VCaP (cell line): ENCODE data around the gene LDLRAD3.

ENCODE experiments used
- H3K27ac ChIP-seq: fragments of 450-650 bp; 2 replicates; pipeline ENCODE4 v1.5.1; 2017
- TF ChIP-seq, protein P1 (sequence below): fragments of 450-650 bp; conservative IDR thresholded peaks from 2 replicates; pipeline ENCODE4 v1.5.1; 2017; ENCODE audit warnings: mild to moderate bottlenecking, moderate library complexity

LDLRAD3 gene

DNA sequence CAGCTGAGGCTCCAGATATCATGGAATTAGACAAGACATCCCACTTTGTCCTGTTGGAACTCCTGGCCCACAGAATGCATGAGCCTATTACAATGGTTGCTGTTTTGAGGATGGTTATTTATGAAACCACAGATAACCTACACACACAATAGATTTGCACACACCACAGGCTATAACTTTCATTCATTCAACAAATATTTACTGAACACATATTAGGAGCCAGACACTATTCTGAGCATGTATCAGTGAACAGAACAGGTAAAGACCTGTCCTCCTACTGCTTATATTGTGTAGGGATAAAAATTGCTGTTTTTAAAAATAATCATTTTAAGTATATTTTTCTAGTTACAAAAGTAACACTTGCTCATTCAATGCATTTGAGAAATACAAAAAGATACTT lies 13.4 kb upstream of the LDLRAD3 start:
- H3K27ac ChIP-seq, result no peak overlapping the region
- TF ChIP-seq, protein P1, sequence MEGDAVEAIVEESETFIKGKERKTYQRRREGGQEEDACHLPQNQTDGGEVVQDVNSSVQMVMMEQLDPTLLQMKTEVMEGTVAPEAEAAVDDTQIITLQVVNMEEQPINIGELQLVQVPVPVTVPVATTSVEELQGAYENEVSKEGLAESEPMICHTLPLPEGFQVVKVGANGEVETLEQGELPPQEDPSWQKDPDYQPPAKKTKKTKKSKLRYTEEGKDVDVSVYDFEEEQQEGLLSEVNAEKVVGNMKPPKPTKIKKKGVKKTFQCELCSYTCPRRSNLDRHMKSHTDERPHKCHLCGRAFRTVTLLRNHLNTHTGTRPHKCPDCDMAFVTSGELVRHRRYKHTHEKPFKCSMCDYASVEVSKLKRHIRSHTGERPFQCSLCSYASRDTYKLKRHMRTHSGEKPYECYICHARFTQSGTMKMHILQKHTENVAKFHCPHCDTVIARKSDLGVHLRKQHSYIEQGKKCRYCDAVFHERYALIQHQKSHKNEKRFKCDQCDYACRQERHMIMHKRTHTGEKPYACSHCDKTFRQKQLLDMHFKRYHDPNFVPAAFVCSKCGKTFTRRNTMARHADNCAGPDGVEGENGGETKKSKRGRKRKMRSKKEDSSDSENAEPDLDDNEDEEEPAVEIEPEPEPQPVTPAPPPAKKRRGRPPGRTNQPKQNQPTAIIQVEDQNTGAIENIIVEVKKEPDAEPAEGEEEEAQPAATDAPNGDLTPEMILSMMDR, result no peak

DNA sequence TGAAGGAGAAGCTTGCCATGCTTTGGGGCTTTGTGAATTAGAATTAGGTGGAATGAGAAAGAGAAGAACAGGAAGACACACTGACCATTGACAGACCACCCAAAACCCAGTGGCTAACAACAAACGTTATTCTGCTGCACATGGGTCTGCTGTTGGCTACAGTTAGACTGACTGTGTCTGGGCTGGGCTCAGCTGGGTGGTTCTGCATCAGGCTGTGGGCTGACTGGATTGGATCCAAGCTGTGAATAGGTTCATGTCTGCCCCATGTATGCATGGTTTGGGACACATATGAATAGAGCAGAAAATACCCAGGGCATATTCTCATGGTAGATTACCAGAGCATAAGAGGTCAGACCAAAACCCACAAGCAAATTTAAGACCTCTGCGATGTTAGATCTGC lies 11.7 kb upstream of the LDLRAD3 start:
- H3K27ac ChIP-seq, result no peak overlapping the region
- TF ChIP-seq, protein P1, result no peak

DNA sequence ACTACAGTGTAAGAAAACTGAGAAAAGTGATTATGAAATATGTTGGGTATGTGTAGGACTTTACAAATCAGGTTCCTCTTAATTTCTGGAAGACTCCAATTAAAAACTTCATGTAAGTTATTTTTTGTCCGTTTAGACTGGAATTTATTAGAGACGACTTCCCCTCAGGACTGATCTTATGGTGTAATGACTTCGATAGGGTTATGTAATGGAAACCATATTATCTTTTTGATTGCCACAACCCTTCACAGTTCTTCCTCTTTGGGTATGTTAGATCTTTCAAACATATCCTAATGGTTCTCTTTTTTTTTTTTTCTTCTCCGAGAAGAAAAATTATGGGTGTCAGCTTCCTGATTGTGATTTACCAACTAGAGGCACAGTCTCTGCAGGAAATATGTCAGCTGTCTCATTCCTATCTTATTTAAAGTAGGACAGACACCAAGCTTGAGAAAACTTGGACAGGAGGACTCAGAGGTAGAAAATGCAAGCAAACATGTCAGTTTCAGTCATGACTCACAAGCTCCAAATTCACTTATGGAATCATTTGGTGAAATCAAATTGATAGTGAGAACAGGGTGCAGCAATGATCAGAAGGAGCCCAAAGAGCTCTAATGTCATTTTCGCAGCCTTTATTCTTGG lies 11.1 kb upstream of the LDLRAD3 start:
- TF ChIP-seq, protein P1, result no peak
- no peak overlapping the region for H3K27ac ChIP-seq

DNA sequence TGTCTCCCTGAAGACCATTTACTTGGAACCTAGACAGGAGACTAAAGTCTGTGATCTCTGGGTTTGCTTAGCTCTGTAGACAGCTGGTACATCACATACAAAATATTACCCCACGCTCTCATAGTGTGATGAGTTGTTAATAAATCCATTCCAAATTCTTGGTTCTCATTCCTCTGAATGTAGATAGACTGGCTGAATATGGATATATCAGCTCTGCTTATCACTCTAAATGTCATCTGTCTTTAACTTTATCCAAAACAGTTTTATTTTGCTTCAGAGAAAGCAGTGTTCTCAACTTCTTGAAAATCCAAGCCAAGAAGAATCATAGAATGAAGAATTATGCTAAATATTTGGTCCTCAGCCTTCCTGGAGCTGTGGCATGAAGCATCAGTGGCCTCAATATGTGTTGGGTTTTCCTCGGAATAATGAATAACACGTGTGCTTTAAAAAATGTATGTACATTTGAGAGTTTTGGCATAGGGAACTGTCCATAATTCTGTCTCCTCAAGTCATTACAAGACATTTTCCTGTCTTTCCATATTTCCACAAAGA lies 10.5 kb upstream of the LDLRAD3 start:
- no peak overlapping the region for H3K27ac ChIP-seq
- TF ChIP-seq, protein P1, result no peak

DNA sequence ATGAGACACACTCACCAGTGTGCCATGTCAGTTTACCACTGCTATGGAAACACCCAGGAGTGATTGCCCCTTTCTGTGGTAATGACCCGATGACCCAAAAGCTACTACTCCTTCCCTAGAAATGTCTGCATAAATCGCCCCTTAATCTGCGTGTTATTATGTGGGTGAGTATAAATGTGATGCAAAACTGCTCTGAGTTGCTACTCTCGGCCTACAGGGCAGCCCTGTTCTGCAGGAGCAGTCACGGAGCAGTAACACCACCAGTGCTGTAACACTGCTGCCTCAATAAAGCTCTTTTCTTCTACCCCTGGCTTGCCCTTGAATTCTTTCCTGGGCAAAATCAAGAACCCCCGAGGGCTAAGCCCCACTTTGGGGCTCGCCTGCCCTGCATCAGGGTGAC lies 9.6 kb upstream of the LDLRAD3 start:
- TF ChIP-seq, protein P1, result no peak
- H3K27ac ChIP-seq, result no peak overlapping the region

DNA sequence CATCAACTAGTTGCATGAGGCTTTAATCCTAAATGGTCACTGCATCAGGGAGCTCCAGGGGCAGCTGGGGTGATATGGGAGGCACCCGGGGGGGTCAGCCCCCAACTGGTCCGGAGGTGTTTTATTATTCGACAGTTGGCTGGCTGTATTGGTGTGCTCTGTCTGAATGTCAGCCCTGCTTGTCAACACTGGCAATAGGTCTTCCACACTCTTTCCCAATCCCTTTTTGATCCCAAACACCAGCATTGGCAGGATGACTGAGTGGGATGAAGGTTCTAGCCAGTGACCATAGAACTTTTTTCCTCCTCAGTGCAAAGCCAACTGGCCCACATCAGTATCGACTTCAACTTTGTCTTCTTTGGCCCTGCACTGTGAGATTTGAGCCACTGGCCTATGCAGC lies 8.9 kb upstream of the LDLRAD3 start:
- H3K27ac ChIP-seq, result no peak overlapping the region
- TF ChIP-seq, protein P1, result no peak

DNA sequence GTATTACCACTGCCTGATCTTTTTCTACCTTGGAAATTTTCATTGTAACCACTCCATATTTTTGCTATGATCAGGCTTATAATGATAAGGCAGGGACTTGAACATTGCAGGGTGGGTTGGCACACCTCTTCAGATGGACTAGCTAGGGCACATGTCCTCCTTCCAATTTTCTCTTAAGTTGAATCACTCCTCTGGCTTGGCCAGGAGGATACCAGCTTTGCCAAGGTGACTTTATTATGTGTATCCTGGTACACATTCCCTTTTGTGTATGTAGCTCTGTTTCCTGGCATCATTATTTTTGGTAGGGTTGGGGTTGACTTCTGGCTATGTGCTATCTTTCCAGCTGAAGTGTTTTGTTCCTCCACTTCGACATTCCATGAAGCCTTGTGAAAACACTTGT lies 8.5 kb upstream of the LDLRAD3 start:
- TF ChIP-seq, protein P1, result no peak
- H3K27ac ChIP-seq, result no peak overlapping the region
